ENCODE results near the gene ZDHHC9. TPM values are rescaled to one million over a fixed set of nuclear protein-coding genes. Genes with fewer than 3 reads are reported as not detected.
"Not testable (repeated sequence)": the region's sequence is repeated elsewhere in the genome, so short reads cannot be mapped to it uniquely, and the experiment has no call there.

Gene ZDHHC9
- total RNA-seq (2014; rRNA removed; shearing (Covaris generic); ENCODE audit: low replicate concordance), result 15.5 and 16.0 TPM in 2 replicates

- no peaks in the 10 kb centered on the region; the same call in 1 of the 2 replicates for H3K27me3 ChIP-seq
- DNase-seq, result peak; percentile 86
- peak within 1 kb of the TSS; percentile 70 for H3K4me3 ChIP-seq
- no peaks in the 10 kb centered on the region for H3K9me3 ChIP-seq
- H3K36me3 ChIP-seq, result no peaks in the 10 kb centered on the region
These were observed at the start of gene ZDHHC9 for GRCh38 chrX:129843459-129844306. TSS of gene ZDHHC9 (minus strand) at chrX:129843886. CDS start at chrX:129841945, 1,941 bp downstream.

DNA sequence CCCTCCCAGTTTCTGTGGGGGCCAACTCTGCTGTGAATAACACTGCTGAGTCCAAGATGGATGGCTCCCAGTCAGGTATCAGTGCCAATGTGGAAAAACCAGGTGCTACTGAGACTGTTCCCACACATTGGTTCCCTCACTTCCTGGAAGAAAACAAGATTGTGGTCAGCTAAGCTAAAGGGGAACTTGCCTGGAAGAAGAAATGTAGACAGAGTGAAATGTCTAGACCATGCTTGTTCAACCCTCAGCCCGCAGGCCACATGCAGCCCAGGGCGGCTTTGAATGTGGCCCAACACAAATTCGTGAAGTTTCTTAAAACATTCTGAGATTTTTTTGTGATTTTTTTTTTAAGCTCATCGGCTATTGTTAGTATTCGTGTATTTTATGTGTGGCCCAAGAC lies 33.7 kb upstream of the ZDHHC9 start:
- no peak for DNase-seq
- Histone ChIP-seq H3K27me3 (no peaks in the 10 kb centered on the region), H3K4me3 (no peak overlapping the region), H3K9me3 (no peaks in the 10 kb centered on the region), H3K36me3 (no peaks in the 10 kb centered on the region)

- Histone ChIP-seq H3K36me3 (no peaks in the 10 kb centered on the region), H3K9me3 (no peaks in the 10 kb centered on the region), H3K27me3 (no peaks in the 10 kb centered on the region), H3K4me3 (no peak overlapping the region)
- DNase-seq, result no peak
These were observed 33.2 kb upstream of the ZDHHC9 start for GRCh38 chrX:129876771-129877305.

GRCh38 chrX:129875669-129876068 lies 32.0 kb upstream of the ZDHHC9 start:
- H3K9me3 ChIP-seq, result no peaks in the 10 kb centered on the region
- H3K36me3 ChIP-seq, result no peaks in the 10 kb centered on the region
- DNase-seq, result peak; percentile 42
- no peaks in the 10 kb centered on the region for H3K27me3 ChIP-seq
- no peak overlapping the region for H3K4me3 ChIP-seq

- Histone ChIP-seq H3K36me3 (no peaks in the 10 kb centered on the region), H3K27me3 (no peaks in the 10 kb centered on the region), H3K4me3 (no peak overlapping the region), H3K9me3 (no peaks in the 10 kb centered on the region)
- no peak for DNase-seq
These were observed 28.8 kb upstream of the ZDHHC9 start for GRCh38 chrX:129872524-129872923.

GRCh38 chrX:129866321-129866720 lies 22.6 kb upstream of the ZDHHC9 start:
- H3K4me3 ChIP-seq, DNase-seq, H3K9me3 ChIP-seq, H3K27me3 ChIP-seq, H3K36me3 ChIP-seq: not testable (repeated sequence)

- H3K4me3 ChIP-seq, H3K9me3 ChIP-seq, DNase-seq, H3K36me3 ChIP-seq, H3K27me3 ChIP-seq: not testable (repeated sequence)
These were observed 15.4 kb upstream of the ZDHHC9 start for GRCh38 chrX:129859134-129859533.

- H3K27me3 ChIP-seq, DNase-seq, H3K9me3 ChIP-seq, H3K36me3 ChIP-seq, H3K4me3 ChIP-seq: not testable (repeated sequence)
These were observed 8.1 kb upstream of the ZDHHC9 start for GRCh38 chrX:129851825-129852224.

- no peaks in the 10 kb centered on the region for H3K9me3 ChIP-seq
- H3K27me3 ChIP-seq, result no peaks in the 10 kb centered on the region; the same call in 1 of the 2 replicates
- no peaks in the 10 kb centered on the region for H3K36me3 ChIP-seq
- no peak for DNase-seq
- H3K4me3 ChIP-seq, result no peak overlapping the region
These were observed 3.0 kb upstream of the ZDHHC9 start for GRCh38 chrX:129846716-129847115.

- no peaks in the 10 kb centered on the region for H3K9me3 ChIP-seq
- no peak for DNase-seq
- no peaks in the 10 kb centered on the region for H3K36me3 ChIP-seq
- H3K4me3 ChIP-seq, result no peak overlapping the region
- H3K27me3 ChIP-seq, result no peaks in the 10 kb centered on the region; the same call in 1 of the 2 replicates
These were observed 2.0 kb upstream of the ZDHHC9 start for GRCh38 chrX:129845616-129846190.

GRCh38 chrX:129843209-129843458 lies 552 bp downstream of the ZDHHC9 start:
- Histone ChIP-seq H3K27me3 (no peaks in the 10 kb centered on the region; the same call in 1 of the 2 replicates), H3K36me3 (no peaks in the 10 kb centered on the region), H3K9me3 (no peaks in the 10 kb centered on the region), H3K4me3 (peak overlapping the region; percentile 70)
- DNase-seq, result no peak

- H3K9me3 ChIP-seq, result no peaks in the 10 kb centered on the region
- H3K27me3 ChIP-seq, result no peaks in the 10 kb centered on the region; the same call in 1 of the 2 replicates
- peak overlapping the region; percentile 70 for H3K4me3 ChIP-seq
- H3K36me3 ChIP-seq, result no peaks in the 10 kb centered on the region
- peak; percentile 30 for DNase-seq
These were observed 1.0 kb downstream of the ZDHHC9 start for GRCh38 chrX:129842510-129843208.

- DNase-seq, result no peak
- H3K36me3 ChIP-seq, result no peaks in the 10 kb centered on the region
- H3K9me3 ChIP-seq, result no peaks in the 10 kb centered on the region
- H3K4me3 ChIP-seq, result no peak overlapping the region
- H3K27me3 ChIP-seq, result no peaks in the 10 kb centered on the region
These were observed 3.3 kb downstream of the ZDHHC9 start for GRCh38 chrX:129840344-129840743.

DNA sequence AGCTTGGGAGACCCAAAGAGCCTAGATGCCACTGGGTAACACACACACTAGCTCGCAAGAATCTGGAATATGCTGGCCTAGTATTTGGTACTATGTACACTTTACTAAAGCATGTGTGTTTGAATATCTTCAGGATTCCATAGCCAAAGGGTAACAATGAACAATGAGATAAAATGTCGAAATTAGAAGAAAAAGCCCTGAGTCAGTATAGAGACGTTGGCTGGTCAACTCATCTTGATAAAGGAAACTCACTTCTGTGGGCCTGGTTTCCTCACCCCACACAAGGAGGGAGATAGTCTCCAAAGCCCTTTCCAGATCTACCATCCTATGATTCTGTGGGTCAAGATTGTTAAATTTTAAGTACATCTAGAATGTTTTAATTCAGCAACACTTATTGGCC lies 6.9 kb downstream of the ZDHHC9 start:
- Histone ChIP-seq H3K36me3 (no peaks in the 10 kb centered on the region), H3K4me3 (no peak overlapping the region), H3K9me3 (no peaks in the 10 kb centered on the region), H3K27me3 (no peaks in the 10 kb centered on the region)
- DNase-seq, result no peak

DNA sequence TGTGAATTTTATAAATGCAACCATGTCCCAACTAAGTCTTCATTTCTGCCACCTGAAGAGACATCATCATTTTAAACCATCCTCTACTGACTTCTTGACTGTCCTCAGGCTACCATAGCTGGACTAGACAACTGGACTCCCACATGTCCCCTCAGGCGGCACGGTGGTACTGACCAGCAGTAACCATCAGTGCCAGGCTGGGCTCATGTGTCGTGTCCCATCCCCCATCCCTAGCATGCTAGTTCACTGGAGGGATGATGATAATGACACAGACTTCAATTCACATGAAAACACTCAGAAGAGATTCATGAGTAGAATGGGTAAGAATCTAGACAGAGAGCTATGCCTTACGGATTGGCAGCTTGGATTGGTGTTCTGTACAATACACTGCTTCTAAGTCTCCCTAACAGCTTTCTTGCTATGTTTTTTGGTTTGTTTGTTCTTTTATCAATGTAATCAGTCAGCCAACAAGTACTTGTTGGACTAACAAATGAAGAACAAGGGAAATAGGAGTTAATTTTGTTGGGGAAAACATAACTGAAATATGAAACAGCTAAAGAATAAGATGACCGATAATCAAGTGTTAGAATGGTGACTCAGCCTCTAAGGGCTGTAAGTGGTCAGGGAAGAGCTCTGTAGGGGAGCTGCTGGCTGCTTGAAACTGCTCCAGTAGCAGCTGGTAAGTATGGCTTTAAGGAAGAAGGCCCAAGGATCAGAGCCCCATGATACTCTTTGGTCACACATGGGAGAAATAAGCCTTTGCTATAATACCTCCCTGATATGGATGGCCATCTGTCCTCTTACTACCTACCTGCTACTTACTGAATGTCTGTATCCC lies 10.3 kb downstream of the ZDHHC9 start:
- H3K36me3 ChIP-seq, result no peaks in the 10 kb centered on the region; the same call in 1 of the 2 replicates
- no peak overlapping the region for H3K4me3 ChIP-seq
- peak; percentile 13 for DNase-seq
- H3K9me3 ChIP-seq, result no peaks in the 10 kb centered on the region
- H3K27me3 ChIP-seq, result no peaks in the 10 kb centered on the region

DNA sequence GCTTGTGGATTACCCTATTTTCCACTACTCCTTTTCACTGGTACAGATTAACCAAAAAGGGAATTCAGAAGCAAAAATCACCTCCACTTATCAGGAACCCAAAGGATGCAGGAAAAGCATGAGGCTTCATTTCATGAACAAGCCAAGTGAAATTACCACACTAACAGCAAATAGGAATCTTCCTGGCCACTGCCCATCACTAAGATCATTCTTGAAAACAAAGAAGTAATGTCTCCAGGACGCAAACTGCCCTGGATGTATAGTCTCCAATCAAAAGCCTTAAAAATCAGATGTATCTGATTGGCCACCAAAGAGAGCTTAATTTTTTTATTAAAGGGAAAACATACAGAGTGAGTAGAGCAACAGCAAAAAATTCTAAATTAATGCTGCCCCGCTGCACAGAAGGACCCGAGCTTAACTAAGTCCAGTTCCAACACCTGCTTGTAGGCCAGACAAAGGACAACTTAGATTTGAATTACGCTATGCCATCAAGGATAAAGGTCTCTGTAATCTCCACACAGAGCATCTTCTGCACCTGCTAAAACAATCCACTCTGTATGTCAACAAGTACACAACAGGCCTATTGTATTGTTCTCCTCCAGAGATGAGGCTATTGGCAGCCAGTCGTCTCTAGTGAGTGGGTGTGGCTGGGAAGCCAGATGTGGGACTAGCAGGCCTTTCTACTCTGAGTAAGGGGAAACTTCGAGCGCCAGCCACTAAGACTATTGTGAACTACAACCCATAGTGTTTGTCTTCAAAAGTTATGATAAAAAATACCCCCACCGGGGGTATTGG lies 12.4 kb downstream of the ZDHHC9 start:
- H3K36me3 ChIP-seq, result no peaks in the 10 kb centered on the region; the same call in 1 of the 2 replicates
- no peak for DNase-seq
- no peaks in the 10 kb centered on the region for H3K9me3 ChIP-seq
- H3K4me3 ChIP-seq, result no peak overlapping the region
- H3K27me3 ChIP-seq, result no peaks in the 10 kb centered on the region

Measured in MG63 (cell line).